HUES6 (cell line): ENCODE data around the gene ARNT2.

Experiments
- H3K27ac ChIP-seq: 2 replicates; pipeline ENCODE4 v1.7.0; 2013; ENCODE audit warnings: low read depth, mild to moderate bottlenecking, low read length, inconsistent platforms
- H3K27me3 ChIP-seq: 2 replicates; pipeline ENCODE4 v1.6.1; 2013; ENCODE audit warnings: low read length; ENCODE audit not compliant: control insufficient read depth, insufficient read depth
- H3K36me3 ChIP-seq: 2 replicates; pipeline ENCODE4 v1.6.1; 2013; ENCODE audit warnings: low read length; ENCODE audit not compliant: control insufficient read depth, insufficient read depth
- H3K4me1 ChIP-seq: 2 replicates; pipeline ENCODE4 v1.6.1; 2013; ENCODE audit warnings: low read length; ENCODE audit not compliant: control insufficient read depth, insufficient read depth
- H3K4me3 ChIP-seq: 2 replicates; pipeline ENCODE4 v1.5.1; 2013; ENCODE audit warnings: low read depth, low read length
- H3K9ac ChIP-seq: one replicate; pipeline ENCODE4 v1.6.1; 2013; ENCODE audit warnings: mild to moderate bottlenecking, low read length
- H3K9me3 ChIP-seq: 2 replicates; pipeline ENCODE4 v1.6.1; 2013; ENCODE audit warnings: low read depth, low read length; ENCODE audit not compliant: control insufficient read depth, insufficient read depth

Gene ARNT2

GRCh38 chr15:80466543-80466942 lies 62.4 kb downstream of the ARNT2 start:
- Histone ChIP-seq H3K4me3 (no peak overlapping the region), H3K4me1 (peaks cover 14% of the 10 kb centered on the region), H3K36me3 (no peaks in the 10 kb centered on the region), H3K9me3 (no peaks in the 10 kb centered on the region), H3K27me3 (no peaks in the 10 kb centered on the region), H3K27ac (no peak overlapping the region), H3K9ac (no peak overlapping the region)

GRCh38 chr15:80467311-80467714 lies 63.1 kb downstream of the ARNT2 start:
- no peaks in the 10 kb centered on the region for H3K9me3 ChIP-seq
- no peak overlapping the region for H3K4me3 ChIP-seq
- no peaks in the 10 kb centered on the region for H3K27me3 ChIP-seq
- H3K4me1 ChIP-seq: peaks cover 22% of the 10 kb centered on the region
- H3K27ac ChIP-seq: no peak overlapping the region
- H3K36me3 ChIP-seq: no peaks in the 10 kb centered on the region
- H3K9ac ChIP-seq: no peak overlapping the region

GRCh38 chr15:80468796-80469195 lies 64.6 kb downstream of the ARNT2 start:
- no peaks in the 10 kb centered on the region for H3K36me3 ChIP-seq
- H3K9me3 ChIP-seq: no peaks in the 10 kb centered on the region
- H3K27ac ChIP-seq: no peak overlapping the region
- no peak overlapping the region for H3K4me3 ChIP-seq
- H3K4me1 ChIP-seq: peaks cover 37% of the 10 kb centered on the region
- no peak overlapping the region for H3K9ac ChIP-seq
- H3K27me3 ChIP-seq: no peaks in the 10 kb centered on the region

- no peak overlapping the region for H3K4me3 ChIP-seq
- H3K4me1 ChIP-seq: peaks cover 40% of the 10 kb centered on the region
- no peak overlapping the region for H3K27ac ChIP-seq
- peaks cover 6% of the 10 kb centered on the region for H3K9me3 ChIP-seq
- H3K36me3 ChIP-seq: no peaks in the 10 kb centered on the region
- H3K27me3 ChIP-seq: no peaks in the 10 kb centered on the region
- no peak overlapping the region for H3K9ac ChIP-seq
Measured at GRCh38 chr15:80471881-80472280, 67.7 kb downstream of the ARNT2 start.

- no peak overlapping the region for H3K4me3 ChIP-seq
- no peak overlapping the region for H3K27ac ChIP-seq
- H3K9me3 ChIP-seq: peaks cover 9% of the 10 kb centered on the region
- H3K36me3 ChIP-seq: no peaks in the 10 kb centered on the region
- H3K27me3 ChIP-seq: no peaks in the 10 kb centered on the region
- H3K4me1 ChIP-seq: peaks cover 29% of the 10 kb centered on the region
- no peak overlapping the region for H3K9ac ChIP-seq
Measured at GRCh38 chr15:80473286-80474223, 69.4 kb downstream of the ARNT2 start.

- H3K27ac ChIP-seq: no peak overlapping the region
- no peaks in the 10 kb centered on the region for H3K36me3 ChIP-seq
- H3K4me1 ChIP-seq: peaks cover 26% of the 10 kb centered on the region
- no peak overlapping the region for H3K4me3 ChIP-seq
- H3K27me3 ChIP-seq: no peaks in the 10 kb centered on the region
- H3K9ac ChIP-seq: no peak overlapping the region
- peaks cover 9% of the 10 kb centered on the region for H3K9me3 ChIP-seq
Measured at GRCh38 chr15:80474224-80475215, 70.3 kb downstream of the ARNT2 start.

GRCh38 chr15:80475572-80475971 lies 71.4 kb downstream of the ARNT2 start:
- H3K27ac ChIP-seq: no peak overlapping the region

GRCh38 chr15:80476036-80476435 lies 71.9 kb downstream of the ARNT2 start:
- Histone ChIP-seq H3K9ac (no peak overlapping the region), H3K36me3 (no peaks in the 10 kb centered on the region), H3K9me3 (peaks cover 9% of the 10 kb centered on the region), H3K4me1 (peaks cover 39% of the 10 kb centered on the region), H3K27ac (no peak overlapping the region), H3K27me3 (no peaks in the 10 kb centered on the region), H3K4me3 (no peak overlapping the region)

More at GRCh38 chr15:80475572-80475971, 71.4 kb downstream of the ARNT2 start:
- peaks cover 35% of the 10 kb centered on the region for H3K4me1 ChIP-seq
- no peak overlapping the region for H3K4me3 ChIP-seq
- H3K36me3 ChIP-seq: no peaks in the 10 kb centered on the region
- H3K27me3 ChIP-seq: no peaks in the 10 kb centered on the region
- peaks cover 9% of the 10 kb centered on the region for H3K9me3 ChIP-seq
- no peak overlapping the region for H3K9ac ChIP-seq

GRCh38 chr15:80478075-80478474 lies 73.9 kb downstream of the ARNT2 start:
- no peak overlapping the region for H3K9ac ChIP-seq
- H3K4me3 ChIP-seq: no peak overlapping the region
- no peaks in the 10 kb centered on the region for H3K27me3 ChIP-seq
- peaks cover 24% of the 10 kb centered on the region for H3K4me1 ChIP-seq
- H3K9me3 ChIP-seq: peaks cover 9% of the 10 kb centered on the region
- no peaks in the 10 kb centered on the region for H3K36me3 ChIP-seq
- H3K27ac ChIP-seq: no peak overlapping the region

- Histone ChIP-seq H3K9ac (no peak overlapping the region), H3K27ac (no peak overlapping the region), H3K4me1 (peaks cover 13% of the 10 kb centered on the region), H3K27me3 (no peaks in the 10 kb centered on the region), H3K9me3 (peaks cover 9% of the 10 kb centered on the region), H3K36me3 (no peaks in the 10 kb centered on the region), H3K4me3 (no peak overlapping the region)
Measured at GRCh38 chr15:80479191-80479590, 75.0 kb downstream of the ARNT2 start.
